Left forelimb (tissue), 1 donor: ENCODE data around the gene UBE2J2.
A peak's percentile ranks its signal among the peaks of the same experiment; 100 is the strongest.

Source experiments
- DNase-seq: peaks from one replicate; pipeline ENCODE4 v3.0.0-alpha.2; 2018; ENCODE audit warnings: low spot score

The UBE2J2 gene

DNA sequence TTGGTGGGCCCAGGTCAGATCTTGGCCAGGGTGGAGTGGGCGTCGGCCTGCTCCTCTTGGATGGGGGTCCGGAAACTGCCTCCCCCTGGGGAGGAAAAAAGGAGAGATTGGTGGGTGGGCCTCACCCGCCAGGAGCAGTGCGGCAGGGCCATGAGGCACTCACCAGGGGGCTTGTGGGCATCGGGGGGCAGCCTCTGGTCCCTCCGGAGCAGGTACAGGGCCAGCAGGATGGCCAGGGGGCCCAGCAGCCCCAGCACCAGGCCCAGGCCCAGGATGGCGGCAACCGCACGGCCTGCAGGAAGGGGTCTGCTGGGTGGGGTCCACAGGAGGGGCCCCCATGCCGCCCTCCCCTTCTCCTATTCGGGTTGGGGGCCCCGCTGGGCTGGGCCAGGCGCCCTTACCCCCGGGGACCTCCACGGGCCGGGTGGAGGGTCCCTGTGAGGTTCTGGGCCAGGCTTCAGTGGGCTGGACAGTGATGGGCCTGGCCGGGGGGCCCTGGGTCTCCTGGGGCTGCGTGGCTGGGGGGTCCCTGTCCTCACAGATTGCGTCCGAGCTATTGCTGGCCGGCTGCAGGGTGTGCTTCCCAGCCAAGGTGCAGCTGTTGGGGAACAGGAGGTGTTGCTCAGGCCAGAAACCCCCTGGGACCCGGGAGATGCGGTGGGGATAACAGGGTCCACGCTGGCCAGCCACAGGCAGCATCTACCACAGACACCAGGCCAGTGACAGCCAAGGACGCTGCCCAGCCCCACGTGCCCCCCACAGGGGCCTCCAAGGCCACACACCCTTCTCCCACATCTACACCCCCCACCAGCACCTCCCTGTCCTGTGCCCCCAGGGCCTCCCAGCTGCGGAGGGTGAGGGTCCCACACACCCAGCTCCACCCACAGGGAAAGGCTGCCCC is 61.9 kb downstream of the UBE2J2 start:
- DNase-seq: no peak

DNA sequence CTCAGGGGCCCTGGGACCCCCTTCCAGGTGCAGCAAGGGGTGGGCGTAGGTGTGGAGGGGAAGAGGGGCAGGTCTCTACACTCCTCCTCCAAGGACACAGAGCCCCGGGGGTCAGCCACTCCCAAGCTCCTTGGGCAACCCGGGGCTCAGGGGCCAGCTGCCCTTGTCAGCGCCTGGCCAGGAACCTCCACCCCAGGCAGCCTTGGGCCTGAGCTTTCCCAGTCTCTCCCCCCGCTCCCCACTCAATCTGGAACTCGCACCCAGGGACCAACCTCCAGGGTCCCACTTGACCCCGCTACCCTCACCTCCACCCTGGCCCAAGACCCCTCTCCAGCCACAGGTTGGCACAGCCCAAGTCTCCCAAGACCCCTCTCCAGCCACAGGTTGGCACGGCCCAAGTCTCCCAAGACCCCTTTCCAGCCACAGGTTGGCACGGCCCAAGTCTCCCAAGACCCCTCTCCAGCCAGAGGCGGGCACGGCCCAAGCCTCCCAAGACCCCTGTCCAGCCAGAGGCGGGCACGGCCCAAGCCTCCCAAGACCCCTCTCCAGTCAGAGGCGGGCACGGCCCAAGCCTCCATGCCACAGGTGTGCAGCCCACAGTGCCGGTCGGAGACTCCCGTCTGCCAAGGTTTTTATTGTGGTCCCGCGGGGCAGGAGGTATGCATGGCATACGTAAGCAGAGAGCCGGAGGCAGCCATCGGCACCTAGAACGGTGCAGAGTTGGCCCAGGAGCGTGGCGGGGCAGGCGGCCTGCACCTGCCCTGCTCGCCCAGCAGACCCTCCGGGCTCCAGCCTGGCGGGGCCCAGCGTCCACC is 62.7 kb downstream of the UBE2J2 start:
- peak; percentile 60 for DNase-seq

DNA sequence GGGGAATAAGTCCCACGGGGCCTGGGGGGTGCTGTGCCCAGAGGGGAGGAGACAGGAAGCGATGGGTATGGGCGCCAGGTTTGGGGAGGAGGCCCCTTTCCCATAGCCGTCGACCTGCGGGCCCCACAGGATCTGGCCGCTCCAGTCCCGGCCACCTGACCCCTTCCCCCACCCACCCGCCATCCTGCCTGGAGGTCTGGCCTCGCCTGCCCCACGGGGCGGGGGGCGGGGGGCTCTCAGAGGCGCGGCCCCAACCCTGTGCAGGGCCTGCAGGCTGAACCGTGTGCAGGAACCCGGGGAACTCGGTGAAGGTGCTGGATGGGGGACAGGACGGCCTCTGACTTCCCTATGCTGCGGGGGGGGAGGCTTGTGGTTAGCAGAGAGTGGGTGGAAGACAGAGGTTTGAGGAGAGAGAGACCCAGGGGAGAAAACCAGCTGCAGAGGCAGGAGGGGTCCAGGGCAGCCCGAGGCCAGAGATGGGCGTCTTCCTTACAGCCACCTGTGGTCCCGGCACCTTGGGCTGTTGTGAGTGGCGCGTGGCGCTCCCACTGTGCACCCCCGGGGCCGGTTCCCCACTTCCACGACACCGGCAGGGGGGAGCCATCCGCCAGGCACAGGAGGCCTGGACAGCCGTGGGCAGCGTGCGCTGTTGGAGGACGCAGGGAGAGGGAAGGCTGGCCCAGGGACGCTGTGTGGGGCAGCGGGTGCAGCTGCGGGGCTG is 64.8 kb downstream of the UBE2J2 start:
- peak; percentile 66 for DNase-seq

DNA sequence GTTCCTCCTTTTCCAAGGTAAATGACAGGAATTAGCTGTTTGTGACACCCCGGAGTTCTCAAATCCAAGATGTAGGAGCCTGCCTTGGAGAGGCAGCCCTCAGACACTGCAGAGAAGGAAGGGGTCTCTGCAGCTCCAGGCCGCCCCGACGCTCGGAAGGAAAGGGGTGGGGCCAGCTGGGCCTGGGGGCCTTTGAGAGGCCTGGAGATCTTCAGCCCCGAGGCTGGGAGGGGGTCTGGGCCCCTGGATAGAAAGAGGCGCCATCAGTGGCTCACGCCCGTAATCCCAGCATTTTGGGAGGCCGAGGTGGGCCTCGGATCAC is 66.1 kb downstream of the UBE2J2 start:
- DNase-seq: no peak

DNA sequence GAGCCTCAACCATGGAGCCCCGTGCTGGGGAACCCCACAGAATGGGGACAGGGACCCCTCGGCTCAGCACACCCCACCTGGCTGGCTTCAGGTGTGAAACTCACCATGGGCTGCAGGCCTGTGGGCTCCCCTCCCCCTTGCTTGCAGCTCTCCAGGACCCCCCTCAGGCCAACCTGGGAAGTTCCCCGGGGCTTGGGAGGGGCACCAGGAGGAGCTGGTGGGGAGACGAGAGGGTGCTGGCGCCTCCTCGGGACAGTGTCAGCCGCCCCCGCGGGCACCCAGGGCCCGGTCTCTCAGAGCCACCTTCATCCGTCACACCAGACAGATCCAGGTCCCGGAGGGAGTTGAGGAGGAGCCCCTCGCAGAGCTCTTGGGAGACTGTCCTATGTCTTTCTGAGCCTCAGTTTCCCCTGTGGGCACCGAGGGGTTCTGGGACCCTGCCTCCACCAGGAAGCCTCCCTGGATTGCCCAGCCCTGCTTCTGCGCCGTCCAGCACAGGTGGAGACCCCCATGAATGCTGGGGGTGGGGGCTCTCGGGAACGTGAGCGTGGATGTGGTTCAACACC is 66.6 kb downstream of the UBE2J2 start:
- DNase-seq: no peak

DNA sequence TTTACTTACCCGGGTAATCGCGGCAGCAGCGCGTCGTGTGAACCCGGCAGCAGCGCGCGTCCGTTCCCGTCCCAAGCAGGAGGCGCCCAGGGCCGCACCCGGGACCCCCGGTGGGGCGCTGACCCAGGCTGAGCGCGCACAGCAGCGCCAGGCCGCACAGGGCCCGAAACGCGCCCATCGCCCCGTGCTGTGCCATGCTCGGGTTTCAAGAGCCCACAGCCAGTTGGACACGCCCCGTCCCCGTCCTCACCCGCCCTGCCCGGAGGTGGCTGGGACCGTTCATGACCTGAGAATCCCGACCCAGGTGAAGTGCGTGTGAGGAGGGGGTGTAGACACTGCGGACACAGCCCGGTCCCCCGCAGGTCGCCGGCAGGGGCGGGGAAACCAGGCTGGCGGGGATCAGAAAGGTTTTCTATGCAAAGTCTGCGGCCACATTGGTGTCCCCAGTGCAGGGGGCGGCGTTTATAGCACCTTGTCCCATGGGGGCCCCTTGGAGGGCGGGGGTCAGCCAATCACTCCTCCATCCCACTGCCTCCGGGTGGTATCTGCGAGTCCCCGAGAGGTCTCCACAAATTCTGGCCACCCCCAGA is 67.2 kb downstream of the UBE2J2 start, which contains the start of gene TNFRSF18:
TSS of gene TNFRSF18 (minus strand) at position 217 of the 590 bp plus-strand sequence. CDS start at position 196, 21 bp downstream.
- DNase-seq: no peak

DNA sequence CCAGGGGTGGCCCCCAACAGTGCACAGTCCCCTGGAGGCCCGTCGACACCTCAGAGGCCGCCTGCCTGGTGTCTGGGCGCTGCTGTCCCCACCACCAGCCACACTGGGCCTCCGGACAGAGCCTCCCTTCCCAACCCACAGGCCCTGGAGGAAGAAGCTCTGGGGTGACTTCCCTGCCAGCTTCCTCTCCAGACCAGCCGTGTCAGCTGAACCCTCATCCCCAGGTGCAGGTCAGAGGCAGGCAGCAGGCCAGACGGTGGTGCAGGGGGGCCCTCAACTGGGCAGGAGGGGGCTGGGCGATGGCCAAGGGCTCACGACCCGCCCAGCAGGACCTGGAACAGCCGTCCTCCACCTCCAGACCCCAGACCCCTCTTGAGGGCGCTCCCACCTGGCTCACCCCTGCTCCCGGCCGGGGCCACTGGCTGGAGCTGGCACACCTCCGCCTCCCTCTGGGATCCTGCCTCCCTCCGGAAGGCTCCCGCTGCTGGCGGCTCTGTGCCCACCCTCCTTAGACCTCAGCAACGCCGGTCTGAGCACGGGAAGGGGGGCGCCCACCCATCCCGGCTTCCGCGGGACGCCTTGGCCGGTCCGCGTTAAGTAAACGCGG is 67.8 kb downstream of the UBE2J2 start:
- no peak for DNase-seq

DNA sequence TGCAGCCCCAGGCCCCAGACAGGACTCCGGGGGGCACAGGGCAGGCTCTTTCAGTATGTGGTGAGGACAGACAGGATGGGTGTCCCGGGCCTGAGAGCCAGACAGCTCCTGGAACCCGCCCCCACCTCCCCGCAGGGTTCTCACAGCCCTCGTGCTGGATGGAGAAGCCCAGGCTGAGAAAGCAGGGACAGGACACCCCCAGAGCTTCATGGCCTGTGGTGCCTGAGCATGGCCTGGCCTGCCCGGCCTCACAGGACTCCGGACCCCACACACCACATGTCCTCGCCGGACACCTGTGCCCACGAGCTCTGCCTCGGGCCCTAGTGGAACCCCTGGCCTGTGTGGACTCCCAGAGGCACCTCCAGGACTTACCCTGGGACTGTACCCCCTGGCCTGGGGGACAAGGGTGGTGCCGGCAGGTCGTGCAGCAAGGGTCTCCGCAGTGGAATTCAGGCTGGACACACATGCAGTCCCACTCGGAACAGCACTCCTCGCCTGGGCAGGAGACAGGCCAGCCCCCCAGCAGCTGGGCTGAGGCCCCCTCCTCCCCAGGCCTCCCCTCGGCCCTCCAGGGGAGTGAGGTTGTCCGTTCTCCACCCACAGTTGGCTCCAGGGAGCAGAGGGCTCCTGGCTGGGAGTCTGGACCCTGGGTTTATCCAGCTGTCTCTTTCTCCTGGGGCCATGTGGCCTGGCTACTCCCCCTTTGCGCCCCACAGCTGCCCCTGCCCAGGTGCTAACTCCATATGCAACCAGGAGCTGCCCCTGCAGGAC is 68.5 kb downstream of the UBE2J2 start:
- no peak for DNase-seq

DNA sequence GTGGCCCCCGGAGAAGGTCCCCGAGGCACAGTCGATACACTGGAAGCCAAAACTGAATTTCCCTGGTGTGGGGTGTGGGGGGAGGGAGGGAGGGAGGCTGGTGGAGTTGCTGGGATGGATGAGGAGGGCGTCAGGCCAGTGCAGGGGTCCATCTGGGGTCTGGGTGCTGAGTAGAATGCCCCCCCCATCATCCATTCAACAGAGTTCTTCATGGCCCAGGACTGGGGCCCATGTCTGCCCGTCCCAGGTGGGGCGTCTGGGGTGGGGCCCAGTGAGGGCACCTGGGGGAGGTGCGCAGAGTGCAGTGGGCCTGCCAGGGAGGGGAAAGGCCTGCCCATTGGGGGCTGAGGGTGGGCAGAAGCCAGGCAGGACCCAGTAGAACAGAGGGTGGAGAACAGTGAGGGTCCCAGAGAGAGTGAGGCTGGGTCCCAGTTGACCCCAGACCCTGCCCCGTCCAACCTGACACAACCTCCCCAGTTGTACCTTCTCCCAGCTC is 69.2 kb downstream of the UBE2J2 start:
- DNase-seq: no peak
